Left forelimb (tissue), 1 donor: Measurements from ENCODE around the gene NEU1.
"Not testable (repeated sequence)": the region's sequence is repeated elsewhere in the genome, so short reads cannot be mapped to it uniquely, and the experiment has no call there.

ENCODE experiments used
- DNase-seq: peaks from one replicate; pipeline ENCODE4 v3.0.0-alpha.2; 2018; ENCODE audit warnings: low spot score

Gene NEU1

DNA sequence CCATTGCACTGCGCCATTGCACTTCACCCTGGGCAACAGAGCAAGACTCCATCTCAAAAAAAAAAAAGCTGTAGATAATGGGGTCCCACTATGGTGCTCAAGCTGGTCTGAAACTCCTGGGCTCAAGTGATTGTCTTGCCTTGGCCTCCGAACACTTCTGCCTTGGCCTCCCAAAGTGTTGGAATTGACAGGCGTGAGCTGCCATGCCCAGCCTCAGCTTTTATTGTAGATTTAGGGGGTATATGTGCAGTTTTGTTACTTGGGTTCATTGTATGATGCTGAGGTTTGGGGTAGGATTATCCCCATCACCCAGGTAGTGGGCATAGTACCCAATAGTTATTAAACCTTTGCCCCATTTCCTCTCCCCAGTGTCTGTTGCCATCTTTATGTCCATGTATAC lies 23.7 kb downstream of the NEU1 start:
- DNase-seq = no peak

DNA sequence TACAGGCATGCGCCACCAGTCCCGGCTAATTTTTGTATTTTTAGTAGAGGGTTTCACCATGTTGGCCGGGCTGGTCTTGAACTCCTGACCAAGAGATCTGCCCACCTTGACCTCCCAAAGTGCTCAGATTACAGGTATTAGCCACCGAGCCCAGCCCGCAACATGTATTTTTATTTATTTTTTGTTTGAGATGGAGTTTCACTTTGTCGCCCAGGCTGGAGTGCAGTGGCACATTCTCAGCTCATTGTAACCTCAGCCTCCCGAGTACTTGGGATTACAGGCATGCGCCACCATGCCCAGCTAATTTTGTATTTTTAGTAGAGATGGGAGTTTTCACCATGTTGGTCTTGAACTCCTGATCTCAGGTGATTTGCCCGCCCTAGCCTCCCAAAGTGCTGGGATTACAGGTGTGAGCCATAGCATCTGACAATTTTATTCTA lies 24.5 kb downstream of the NEU1 start:
- DNase-seq = not testable (repeated sequence)

DNA sequence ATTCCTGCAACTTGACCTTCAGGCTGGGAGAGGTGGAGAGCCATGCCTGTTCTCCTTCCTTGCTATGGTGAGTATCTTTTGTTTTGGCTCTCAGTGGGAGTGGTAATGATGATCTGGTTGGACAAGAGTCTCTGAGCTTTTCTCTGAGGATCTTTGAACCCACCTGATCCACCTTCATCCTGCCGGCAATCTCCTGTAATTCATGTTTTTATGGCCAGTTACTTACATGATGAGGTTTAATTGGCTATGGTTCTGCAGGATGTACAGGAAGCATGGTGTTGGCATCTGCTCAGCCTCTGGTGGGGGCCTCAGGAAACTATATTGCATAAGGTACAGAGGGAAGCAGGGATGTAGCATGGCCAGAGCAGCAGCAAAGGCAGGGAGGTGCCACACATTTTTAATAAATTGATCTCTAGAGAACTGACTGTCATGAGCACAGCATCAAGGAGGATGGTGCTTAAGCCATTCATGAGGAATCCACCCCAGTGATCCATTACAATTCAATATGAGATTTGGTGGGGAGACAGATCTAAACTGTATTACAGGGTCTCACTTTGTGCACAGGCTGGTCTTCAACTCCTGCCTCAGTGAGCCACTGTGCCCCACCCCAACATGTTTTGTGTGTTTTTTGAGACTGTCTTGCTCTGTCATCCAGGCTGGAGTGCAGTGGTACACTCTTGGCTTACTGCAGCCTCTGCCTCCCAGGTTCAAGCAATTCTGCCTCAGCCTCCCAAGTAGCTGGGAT lies 25.1 kb downstream of the NEU1 start:
- DNase-seq = no peak

DNA sequence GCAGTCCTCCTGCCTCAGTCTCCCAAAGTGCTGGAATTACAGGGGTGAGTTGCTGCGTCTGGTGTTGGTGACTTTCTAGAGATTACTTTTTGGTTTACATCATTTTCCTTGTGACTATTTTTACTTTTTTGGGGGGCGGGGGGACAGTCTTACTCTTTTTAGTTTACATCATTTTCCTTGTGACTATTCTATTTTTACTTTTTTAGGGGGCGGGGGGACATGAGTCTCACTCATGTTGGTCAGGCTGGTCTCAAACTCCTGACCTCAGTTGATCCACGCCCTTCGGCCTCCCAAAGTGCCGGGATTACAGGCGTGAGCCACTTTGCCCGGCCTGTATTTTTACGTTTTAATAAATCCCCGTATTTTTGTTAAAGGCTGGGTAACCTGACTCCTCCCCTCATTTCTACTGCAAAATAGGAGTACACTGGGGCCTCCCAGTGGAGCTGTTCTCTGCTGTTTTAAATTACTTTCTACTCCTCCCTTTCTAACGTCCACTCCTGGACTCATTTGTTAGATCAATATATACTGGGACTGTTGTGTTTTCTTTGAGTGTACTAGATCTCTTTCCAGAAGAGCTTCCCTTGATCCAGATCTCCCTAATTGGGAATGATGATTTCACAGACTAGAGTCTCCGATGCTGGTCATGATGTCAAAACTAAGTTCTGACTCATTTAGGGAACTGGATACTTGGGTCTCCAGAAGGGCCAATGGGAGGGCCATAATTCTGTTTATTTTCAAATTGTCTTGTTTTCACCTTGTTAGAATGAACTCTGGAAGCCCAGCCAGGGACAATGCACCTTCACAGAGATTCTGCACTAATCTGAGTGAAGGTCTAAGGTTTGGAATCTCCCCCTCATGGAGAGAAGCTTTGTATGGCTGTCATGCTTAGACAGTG lies 25.9 kb downstream of the NEU1 start:
- DNase-seq = no peak

- no peak for DNase-seq
Measured at GRCh38 chr6:31836047-31836473, 26.6 kb downstream of the NEU1 start.

GRCh38 chr6:31834367-31835250 lies 28.0 kb downstream of the NEU1 start:
- peak; percentile 91 for DNase-seq

- no peak for DNase-seq
Measured at GRCh38 chr6:31831350-31832215, 31.0 kb downstream of the NEU1 start.

GRCh38 chr6:31830886-31831335 lies 31.7 kb downstream of the NEU1 start:
- DNase-seq = no peak

GRCh38 chr6:31829633-31830283 lies 32.9 kb downstream of the NEU1 start:
- DNase-seq = no peak

DNA sequence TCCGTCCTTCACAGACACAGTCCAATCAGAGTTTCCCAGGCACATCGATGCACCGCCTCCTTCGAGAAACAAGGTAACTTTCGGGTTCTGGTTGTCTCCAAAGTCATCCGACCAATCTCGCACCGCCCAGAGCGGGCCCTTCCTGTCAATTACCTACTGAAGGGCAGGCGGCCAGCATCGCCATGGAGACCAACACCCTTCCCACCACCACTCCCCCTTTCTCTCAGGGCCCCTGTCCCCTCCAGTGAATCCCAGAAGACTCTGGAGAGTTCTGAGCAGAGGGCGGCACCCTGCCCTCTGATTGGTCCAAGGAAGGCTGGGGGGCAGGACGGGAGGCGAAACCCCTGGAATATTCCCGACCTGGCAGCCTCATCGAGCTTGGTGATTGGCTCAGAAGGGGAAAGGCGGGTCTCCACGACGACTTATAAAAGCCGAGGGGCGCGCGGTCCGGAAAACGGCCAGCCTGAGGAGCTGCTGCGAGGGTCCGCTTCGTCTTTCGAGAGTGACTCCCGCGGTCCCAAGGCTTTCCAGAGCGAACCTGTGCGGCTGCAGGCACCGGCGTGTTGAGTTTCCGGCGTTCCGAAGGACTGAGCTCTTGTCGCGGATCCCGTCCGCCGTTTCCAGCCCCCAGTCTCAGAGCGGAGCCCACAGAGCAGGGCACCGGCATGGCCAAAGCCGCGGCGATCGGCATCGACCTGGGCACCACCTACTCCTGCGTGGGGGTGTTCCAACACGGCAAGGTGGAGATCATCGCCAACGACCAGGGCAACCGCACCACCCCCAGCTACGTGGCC lies 35.1 kb downstream of the NEU1 start, which contains the start of gene HSPA1B:
Gene HSPA1B, plus strand, starts transcription at position 453 of the 794 bp plus-strand sequence. Its CDS starts 213 bp downstream, at position 666.
- DNase-seq = peak; percentile 99

- peak; percentile 88 for DNase-seq
Measured at GRCh38 chr6:31826793-31827285, 35.8 kb downstream of the NEU1 start.

DNA sequence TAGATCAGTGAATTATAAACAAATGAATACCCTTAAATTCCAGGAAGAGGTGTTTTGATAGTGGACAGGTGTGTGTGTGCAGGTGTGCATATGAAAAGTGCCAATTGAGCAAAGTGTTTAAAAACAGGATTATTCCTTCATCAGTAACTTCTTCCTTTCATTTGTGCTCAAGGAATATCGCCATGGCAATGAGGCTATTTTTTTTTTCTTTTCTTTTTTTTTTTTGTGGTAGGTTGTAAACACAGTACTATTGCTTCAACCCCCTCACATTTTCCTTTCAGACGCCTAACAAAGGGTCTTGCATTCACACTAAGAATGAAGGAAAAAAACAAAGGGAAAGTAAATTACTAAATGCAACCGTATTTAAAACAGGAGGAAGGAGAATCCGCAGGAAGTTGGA lies 37.1 kb downstream of the NEU1 start:
- no peak for DNase-seq

DNA sequence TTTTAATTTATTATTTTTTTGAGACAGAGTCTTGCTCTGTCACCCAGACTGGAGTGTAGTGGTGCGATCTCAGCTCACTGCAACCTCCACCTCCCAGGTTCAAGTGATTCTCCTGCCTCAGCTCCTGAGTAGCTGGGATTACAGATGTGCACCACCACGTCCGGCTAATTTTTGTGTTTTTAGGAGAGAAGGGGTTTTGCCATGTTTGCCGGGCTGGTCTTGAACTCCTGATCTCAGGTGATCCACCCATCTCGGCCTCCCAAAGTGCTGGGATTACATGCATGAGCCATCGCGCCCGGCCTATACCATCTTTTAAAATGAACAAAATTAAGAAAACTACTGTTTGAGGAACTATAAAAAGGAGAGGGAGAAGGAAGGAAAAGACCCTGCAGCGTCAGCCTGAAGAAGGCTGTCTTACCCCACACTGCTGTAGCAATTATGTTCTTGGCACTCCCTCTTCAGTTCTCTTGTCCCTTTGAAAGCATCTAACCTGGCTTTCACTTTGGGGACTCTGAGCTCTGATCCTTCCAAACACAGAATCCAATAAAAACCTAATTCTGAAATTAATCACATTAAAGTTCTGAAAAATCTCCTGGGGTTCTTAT lies 38.9 kb downstream of the NEU1 start:
- DNase-seq = not testable (repeated sequence)

- peak; percentile 86 for DNase-seq
Measured at GRCh38 chr6:31822036-31822821, 40.4 kb downstream of the NEU1 start.

DNA sequence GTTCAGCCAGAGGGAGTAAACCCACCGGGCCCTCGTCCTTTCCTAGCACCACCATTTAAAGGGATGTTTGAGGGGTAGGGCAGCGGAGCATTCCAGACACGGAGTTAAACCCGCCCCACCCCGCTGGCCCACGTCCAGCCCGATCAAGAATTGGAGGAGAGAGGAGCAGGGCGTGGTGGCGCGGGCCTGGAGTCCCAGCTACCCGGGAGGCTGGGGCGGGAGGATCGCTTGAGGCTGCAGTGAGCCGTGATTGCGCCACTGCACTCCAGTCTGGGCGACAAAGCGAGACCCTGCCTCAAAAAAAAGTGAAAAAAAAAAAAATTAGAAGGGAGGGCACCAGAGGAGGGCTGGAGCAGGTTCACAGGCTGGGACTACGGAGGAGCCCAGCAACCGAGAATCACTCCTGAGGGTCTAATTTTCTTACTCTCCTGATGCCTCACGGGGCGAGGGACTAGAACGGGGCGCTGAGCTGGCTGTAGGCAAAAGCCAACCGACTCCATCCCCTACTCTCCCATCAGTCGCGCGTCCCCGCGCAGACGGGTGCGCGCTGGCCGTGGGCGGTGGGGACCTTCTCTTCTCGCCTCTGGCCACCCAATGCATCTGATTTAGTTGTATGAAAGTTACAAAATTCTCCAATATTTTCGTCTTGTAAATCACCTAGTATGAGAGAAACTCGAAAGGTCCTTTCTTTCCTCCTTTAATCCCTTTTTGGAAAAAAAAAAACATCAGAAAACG lies 41.2 kb downstream of the NEU1 start:
- DNase-seq = peak; percentile 73

DNA sequence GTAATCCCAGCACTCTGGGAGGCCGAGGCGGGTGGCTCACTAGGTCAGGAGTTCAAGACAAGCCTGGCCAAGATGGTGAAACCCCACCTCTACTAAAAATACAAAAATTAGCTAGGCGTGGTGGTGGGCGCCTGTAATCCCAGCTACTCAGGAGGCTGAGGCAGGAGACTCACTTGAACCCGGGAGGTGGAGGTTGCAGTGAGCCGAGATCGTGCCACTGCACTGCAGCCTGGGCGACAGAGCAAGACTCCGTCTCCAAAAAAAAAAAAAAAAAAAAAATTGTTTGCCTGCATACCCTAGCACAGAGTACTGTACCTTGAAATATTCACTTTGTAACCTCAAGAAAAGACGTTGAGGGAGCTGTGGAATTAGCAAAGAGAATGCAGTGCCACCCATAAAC lies 42.2 kb downstream of the NEU1 start:
- not testable (repeated sequence) for DNase-seq

DNA sequence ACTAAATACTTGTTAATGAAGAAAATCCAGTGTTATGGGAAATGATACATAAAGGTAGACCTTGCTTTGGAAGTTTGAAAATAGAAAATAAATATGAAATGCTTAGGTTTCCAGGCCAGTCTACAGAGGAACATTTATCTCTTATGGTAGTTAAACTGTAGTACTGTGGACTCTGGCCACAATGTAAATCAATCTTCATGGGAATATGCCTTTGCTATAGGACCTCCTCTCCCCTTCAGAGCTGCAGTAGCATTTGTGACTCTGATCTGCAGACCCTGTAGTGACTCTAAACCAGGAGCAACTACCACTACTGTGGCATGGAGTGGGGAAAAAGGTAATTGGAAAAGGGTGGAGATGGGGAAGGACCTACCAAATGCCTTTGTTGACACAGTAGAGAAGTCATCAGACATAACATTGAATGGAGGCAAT lies 42.7 kb downstream of the NEU1 start:
- DNase-seq = no peak
